Endometrial microvascular endothelial cells (primary cell): Measurements from ENCODE around the gene NPFFR2. TPM values are rescaled to one million over a fixed set of nuclear protein-coding genes. Genes with fewer than 3 reads are reported as not detected.

Experiments used
- total RNA-seq: library from RNA; depleted of rRNA; stranded (reverse); fragments of >200 nt; gene quantifications from one replicate; pipeline ENCODE4 v1.2.3, GENCODE V29; 2015; ENCODE audit errors: inconsistent ontology term

NPFFR2 gene
- total RNA-seq, 1 donor from 2014 or later = 1.3 TPM

Other genes with a start within 250 kb of the NPFFR2 start
- not detected for gene GC, start 247.9 kb upstream of the NPFFR2 start, total RNA-seq